ENCODE data around the gene HRC.
"Not testable (repeated sequence)": the region's sequence is repeated elsewhere in the genome, so short reads cannot be mapped to it uniquely, and the experiment has no call there.

HRC gene, protein sequence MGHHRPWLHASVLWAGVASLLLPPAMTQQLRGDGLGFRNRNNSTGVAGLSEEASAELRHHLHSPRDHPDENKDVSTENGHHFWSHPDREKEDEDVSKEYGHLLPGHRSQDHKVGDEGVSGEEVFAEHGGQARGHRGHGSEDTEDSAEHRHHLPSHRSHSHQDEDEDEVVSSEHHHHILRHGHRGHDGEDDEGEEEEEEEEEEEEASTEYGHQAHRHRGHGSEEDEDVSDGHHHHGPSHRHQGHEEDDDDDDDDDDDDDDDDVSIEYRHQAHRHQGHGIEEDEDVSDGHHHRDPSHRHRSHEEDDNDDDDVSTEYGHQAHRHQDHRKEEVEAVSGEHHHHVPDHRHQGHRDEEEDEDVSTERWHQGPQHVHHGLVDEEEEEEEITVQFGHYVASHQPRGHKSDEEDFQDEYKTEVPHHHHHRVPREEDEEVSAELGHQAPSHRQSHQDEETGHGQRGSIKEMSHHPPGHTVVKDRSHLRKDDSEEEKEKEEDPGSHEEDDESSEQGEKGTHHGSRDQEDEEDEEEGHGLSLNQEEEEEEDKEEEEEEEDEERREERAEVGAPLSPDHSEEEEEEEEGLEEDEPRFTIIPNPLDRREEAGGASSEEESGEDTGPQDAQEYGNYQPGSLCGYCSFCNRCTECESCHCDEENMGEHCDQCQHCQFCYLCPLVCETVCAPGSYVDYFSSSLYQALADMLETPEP

GRCh38 chr19:49155005-49155819 is at the start of gene HRC:
TSS of gene HRC (minus strand) at chr19:49155396. CDS start at chr19:49155237, 159 bp downstream.
- DNase-seq, result no peak

DNA sequence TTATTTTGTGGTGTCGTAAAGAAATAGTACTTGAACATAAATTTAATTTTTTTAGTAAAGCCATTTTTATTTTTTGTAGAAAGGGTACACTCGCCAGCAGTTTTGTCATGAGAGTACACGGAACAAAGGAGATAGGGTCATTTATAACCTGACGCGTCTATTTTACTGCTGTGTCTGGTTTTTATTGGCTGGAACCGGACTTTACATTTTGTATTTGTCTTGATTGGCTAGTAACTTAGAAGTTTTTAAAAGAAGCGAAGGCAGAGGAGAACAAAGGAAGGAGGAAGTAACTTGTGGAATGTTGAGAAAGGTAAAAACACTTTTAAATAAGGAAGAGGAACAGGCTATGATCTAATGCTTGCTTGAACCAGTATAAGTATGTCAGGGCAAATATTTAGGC is 45.8 kb upstream of the HRC start:
- no peak for DNase-seq

DNA sequence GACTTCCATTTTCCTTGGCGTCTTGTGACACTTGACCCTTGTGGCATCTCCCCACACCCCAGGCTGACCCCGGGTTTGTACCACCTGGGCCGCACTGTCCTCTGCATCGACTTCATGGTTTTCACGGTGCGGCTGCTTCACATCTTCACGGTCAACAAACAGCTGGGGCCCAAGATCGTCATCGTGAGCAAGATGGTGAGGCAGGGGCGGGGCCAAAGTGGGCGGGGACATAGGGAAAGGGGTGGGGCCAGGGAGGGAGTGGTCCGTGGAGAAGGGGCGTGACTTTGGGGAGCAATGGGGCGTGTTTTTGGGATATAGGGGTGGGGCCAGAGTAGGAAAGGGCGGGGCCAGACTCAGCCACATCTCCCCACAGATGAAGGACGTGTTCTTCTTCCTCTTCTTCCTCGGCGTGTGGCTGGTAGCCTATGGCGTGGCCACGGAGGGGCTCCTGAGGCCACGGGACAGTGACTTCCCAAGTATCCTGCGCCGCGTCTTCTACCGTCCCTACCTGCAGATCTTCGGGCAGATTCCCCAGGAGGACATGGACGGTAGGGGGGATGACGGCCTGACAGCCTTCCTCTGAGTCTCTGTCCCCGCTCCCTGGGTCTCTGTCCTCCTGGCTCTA is 45.2 kb upstream of the HRC start:
- no peak for DNase-seq

GRCh38 chr19:49196527-49197240 is 41.5 kb upstream of the HRC start:
- no peak for DNase-seq

DNA sequence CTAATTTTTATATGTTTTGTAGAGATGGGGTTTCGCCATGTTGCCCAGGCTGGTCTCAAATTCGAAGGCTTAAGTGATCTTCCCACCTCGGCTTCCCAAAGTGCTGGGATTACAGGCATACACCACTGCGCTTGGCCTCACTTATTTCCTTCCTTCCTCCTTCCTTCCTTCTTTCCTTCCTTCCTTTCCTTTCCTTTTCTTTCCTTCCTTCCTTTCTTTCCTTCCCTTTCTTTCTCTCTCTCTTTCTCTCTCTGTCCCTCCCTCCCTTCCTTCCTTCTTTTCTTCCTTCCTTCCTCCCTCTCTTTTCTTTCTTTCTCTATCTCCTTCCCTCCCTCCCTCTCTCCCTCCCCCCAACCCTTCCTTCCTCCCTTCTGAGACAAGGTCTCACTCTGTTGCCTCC is 39.2 kb upstream of the HRC start:
- no peak for DNase-seq

- DNase-seq, result no peak
Measured at GRCh38 chr19:49193822-49194394, 38.7 kb upstream of the HRC start.

GRCh38 chr19:49190781-49191180 is 35.6 kb upstream of the HRC start:
- DNase-seq, result no peak

- no peak for DNase-seq
Measured at GRCh38 chr19:49189259-49189658, 34.1 kb upstream of the HRC start.

GRCh38 chr19:49188626-49189200 is 33.5 kb upstream of the HRC start:
- no peak for DNase-seq

- DNase-seq, result no peak
Measured at GRCh38 chr19:49186108-49186507, 30.9 kb upstream of the HRC start.

GRCh38 chr19:49182848-49183375 is 27.7 kb upstream of the HRC start:
- no peak for DNase-seq

DNA sequence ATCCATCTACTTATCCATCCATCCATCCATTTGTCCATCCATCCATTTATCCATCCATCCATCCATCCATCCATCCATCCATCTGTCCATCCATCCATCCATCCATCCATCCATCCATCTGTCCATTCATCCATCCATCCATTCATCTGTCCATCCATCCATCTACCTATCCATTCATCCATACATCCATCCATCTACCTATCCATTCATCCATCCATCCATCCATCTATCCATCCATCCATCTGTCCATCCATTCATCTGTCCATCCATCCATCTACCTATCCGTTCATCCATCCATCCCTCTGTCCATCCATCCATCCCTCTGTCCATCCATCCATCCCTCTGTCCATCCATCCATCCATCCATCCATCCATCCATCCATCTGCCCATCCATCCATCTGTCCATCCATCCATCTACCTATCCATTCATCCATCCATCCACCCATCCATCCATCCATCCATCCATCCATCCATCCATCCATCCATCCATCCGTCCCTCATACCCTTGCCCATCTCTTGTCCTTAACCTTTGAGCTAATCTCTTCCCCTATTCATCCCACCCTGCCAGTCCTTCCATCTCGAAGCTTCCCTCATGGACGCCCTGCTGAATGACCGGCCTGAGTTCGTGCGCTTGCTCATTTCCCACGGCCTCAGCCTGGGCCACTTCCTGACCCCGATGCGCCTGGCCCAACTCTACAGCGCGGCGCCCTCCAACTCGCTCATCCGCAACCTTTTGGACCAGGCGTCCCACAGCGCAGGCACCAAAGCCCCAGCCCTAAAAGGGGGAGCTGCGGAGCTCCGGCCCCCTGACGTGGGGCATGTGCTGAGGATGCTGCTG is 27.0 kb upstream of the HRC start:
- DNase-seq, result not testable (repeated sequence)

- DNase-seq, result no peak
Measured at GRCh38 chr19:49180659-49181058, 25.5 kb upstream of the HRC start.

DNA sequence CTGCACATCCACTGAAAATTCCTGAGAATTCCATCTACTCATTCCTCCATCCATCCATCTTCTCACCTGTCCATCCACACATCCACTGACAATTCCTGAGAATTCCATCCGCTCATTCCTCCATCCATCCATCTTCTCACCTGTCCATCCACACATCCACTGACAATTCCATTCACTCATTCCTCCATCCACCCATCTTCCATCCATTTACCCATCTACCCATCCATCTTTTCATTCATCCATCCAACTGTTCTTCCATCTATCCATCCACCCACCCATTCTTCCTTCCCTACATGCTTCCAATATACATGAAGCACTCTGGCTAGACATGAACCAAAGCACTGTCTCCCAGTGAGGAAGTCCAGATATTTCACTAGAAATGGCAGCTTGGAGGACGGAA is 18.0 kb upstream of the HRC start:
- no peak for DNase-seq

GRCh38 chr19:49168421-49168820 is 13.2 kb upstream of the HRC start:
- no peak for DNase-seq

- no peak for DNase-seq
Measured at GRCh38 chr19:49167857-49168409, 12.7 kb upstream of the HRC start.

DNA sequence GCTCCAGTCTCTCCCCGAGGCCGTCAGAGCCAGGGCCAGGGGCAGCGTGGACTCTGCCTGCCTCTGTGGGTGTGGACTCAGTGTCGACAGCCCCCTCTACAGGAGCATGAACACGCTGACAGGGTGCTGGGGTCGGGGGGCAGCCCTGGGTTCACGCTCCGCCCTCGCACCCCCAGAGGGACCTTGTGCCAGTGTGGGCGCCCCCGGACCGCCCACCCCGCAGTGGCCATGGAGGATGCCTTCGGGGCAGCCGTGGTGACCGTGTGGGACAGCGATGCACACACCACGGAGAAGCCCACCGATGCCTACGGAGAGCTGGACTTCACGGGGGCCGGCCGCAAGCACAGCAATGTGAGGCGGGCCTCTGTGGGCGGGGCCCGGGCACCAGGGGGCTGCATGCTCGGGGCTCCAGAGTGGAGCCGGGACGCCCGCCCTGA is 10.7 kb upstream of the HRC start:
- DNase-seq, result no peak

DNA sequence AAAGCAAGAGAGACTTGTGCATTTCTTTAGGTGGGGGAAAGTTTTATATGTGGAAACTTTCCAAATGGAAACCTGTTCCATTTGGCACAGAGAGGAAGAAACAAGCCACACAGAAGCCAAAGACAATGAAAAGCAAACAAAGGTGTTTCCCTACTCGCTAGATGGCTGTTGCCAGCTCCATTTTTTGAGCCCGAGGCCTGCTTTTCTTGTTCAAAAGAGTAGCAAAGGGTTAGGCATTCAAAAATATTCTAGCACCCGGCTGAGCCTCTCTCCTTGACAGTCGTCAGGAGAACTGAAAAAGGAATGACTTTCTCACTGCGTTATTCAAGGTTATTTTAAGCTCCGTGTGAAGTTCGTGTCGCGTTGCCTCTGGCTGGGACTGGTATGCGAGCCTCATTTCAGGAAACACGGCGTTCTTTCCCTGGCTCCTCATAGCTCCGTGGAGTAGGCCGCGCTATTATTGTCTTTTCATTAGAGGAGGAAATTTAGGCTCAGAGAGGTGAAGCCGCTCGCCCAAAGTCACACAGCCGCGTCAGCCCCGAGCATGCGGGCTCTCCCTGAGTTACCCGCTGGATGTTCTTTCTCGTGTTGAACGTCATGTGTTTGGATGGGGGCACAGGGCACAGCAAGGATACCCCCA is 10.0 kb upstream of the HRC start:
- no peak for DNase-seq

DNA sequence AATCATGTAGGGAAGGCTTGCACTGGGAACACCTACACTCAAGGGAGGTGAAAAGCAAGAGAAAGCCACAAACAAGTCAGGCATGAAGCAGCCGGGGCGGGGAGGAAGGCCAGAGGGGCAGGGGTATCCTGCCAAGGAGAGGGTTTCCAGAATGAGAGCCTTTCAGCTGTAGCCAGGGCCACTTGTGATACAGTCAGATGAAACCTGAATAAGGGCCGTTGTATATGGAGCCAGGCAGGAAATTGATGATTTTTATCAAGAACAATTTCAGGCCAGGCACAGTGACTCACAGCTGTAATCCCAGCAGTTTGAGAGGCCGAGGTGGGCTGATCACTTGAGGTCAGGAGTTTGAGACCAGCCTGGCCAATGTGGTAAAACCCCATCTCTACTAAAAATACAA is 6.8 kb upstream of the HRC start:
- no peak for DNase-seq
